Stomach (tissue), 9 donors: ENCODE results near the gene FSHR. TPM values are rescaled to one million over a fixed set of nuclear protein-coding genes. Genes with fewer than 3 reads are reported as not detected.

ENCODE experiments used
- DNase-seq, 2 donors: peaks; one replicate each; pipeline versions ENCODE4 v3.0.0 to v3.0.0-alpha.2; 2013 to 2019
- H3K27ac ChIP-seq, 5 donors: fragments of 200-600 bp in 4 of 5; sonication (generic) in 4 of 5; one replicate each; pipeline ENCODE4 v1.5.1; 2013 to 2019; ENCODE audit warnings: mild to moderate bottlenecking in 1 of 5, moderate library complexity in 1 of 5
- H3K27me3 ChIP-seq, 3 donors: fragments of 200-600 bp; sonication (generic); one replicate each; pipeline ENCODE4 v1.5.1; 2017 to 2019; ENCODE audit warnings: mixed run types in 1 of 3
- H3K36me3 ChIP-seq, 4 donors: fragments of 200-600 bp; sonication (generic); 1 replicate in 3 of 4; 2 replicates in 1 of 4; pipeline ENCODE4 v1.5.1; 2016 to 2019
- H3K4me1 ChIP-seq, 4 donors: fragments of 200-600 bp; sonication (generic); one replicate each; pipeline ENCODE4 v1.5.1; 2016 to 2019
- H3K4me3 ChIP-seq, 4 donors: fragments of 200-600 bp; sonication (generic) in 3 of 4; one replicate each; pipeline ENCODE4 v1.5.1; 2016 to 2019; ENCODE audit warnings: mild to moderate bottlenecking in 1 of 4
- H3K9me3 ChIP-seq, 4 donors: fragments of 200-600 bp; sonication (generic); one replicate each; pipeline ENCODE4 v1.5.1; 2016 to 2019
- CTCF ChIP-seq, 7 experiments: fragments of 450-650 bp in 4 of 7; fragments of 200-600 bp in 3 of 7; sonication (generic) in 3 of 7; IDR thresholded peaks; one replicate each; pipeline ENCODE4 v1.5.1; 2016 to 2019; ENCODE audit warnings: antibody characterized with exemption in 7 of 7, control low read depth in 2 of 7, mild to moderate bottlenecking in 1 of 7
- EP300 ChIP-seq: sonication (generic); formaldehyde crosslinking; IDR thresholded peaks from one replicate; pipeline ENCODE4 v1.6.1; 2017; ENCODE audit warnings: antibody characterized with exemption
- POLR2A ChIP-seq, 4 donors: fragments of 450-650 bp; IDR thresholded peaks; one replicate each; pipeline ENCODE4 v1.6.1; 2016; ENCODE audit warnings: antibody characterized with exemption in 4 of 4, control low read depth in 2 of 4, mild to moderate bottlenecking in 1 of 4, moderate library complexity in 1 of 4
- POLR2AphosphoS5 ChIP-seq, 3 donors: sonication (generic); formaldehyde crosslinking; IDR thresholded peaks; one replicate each; pipeline ENCODE4 v1.6.1; 2016; ENCODE audit warnings: antibody characterized with exemption in 3 of 3
- WGBS, 5 donors: extraction: QIAGEN DNeasy Blood & Tissue Kit in 3 of 5; methylation state at CpG; one replicate each; pipeline versions ENCODE4 v1.1.5 to v1.1.7; 2013 to 2018; 5-methylcytosine and 5-hydroxymethylcytosine counted together
- intact Hi-C: fragments of 100-400 bp; cut with DNase I; formaldehyde crosslinking; loops from one replicate; pipeline ENCODE4 v1.15.1; 2023; ENCODE audit warnings: low total_unique reads
- polyA plus RNA-seq, 3 donors: library from polyadenylated mRNA; stranded (reverse); fragments of 200-250 nt; gene quantifications; one replicate each; pipeline ENCODE4 v1.2.3, GENCODE V29; 2013
- total RNA-seq, 5 donors: library from RNA; depleted of rRNA; stranded (reverse); fragments of >200 nt; gene quantifications; one replicate each; pipeline versions ENCODE4 v1.1.0 to v1.2.3, GENCODE V29; 2014 to 2016
- donor health status: healthy with polysubstance abuse.
- donor health status: Bipolar disorder and iron deficiency.
- donor health status: healthy.

Gene FSHR
- total and polyA plus RNA-seq, 8 donors, result not detected

DNA sequence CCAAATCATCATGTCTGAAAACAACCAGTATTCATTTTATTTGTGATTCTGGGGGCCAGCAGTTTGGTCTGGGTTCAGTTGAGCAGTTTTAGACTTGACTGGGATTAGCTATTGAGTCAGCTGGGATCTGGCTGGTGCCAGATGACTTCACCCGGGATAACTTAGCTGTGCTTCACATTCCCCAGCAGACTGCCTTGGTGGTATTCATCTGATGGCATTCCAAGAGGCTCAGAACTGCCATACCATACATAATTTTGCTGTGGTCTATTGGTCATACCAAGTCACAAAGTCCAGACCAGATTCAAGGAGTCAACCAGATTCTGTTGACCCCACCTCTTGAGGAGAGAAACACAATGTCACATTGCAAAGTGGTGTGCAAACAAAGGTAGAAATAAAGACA, 7.8 kb upstream of the FSHR start:
- H3K27me3 ChIP-seq, result no peaks in the 10 kb centered on the region
- DNase-seq, result no peak
- TF ChIP-seq POLR2A (IDR thresholded peaks at IDR 0.05) (no peak), CTCF (IDR thresholded peaks at IDR 0.05) (no peak), EP300 (no peak), POLR2AphosphoS5 (IDR thresholded peaks at IDR 0.05) (no peak)
- 80 to 88% (median 83%) methylated on average over 1 of the region's 1 CpG for WGBS, 5 donors
- no peak overlapping the region for H3K4me3 ChIP-seq
- no peaks in the 10 kb centered on the region for H3K36me3 ChIP-seq
- no peak overlapping the region for H3K27ac ChIP-seq
- H3K9me3 ChIP-seq, result no peaks in the 10 kb centered on the region
- H3K4me1 ChIP-seq, result no peaks in the 10 kb centered on the region
- intact Hi-C loops, result no loop called here

DNA sequence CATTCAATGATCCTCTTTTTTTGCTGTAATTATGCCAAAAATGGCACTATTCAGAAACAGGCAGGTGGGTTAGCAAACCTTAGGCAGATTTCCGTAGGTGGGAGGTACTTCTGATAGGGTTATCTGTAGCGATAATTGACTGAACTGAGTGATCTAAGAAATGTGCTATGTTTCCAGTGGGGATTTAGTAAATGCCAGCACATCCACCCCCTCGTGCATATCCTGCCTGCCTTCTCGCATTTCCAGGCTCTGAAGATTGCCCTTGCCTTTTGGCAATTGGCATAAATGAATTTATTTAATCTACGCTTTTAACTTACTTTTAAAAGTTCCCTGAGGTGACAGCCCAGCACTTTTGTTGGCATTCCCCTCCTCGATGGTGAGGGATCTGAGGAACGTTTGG, 576 bp upstream of the FSHR start:
- TF ChIP-seq EP300 (no peak), CTCF (IDR thresholded peaks at IDR 0.05) (no peak), POLR2AphosphoS5 (IDR thresholded peaks at IDR 0.05) (no peak), POLR2A (IDR thresholded peaks at IDR 0.05) (no peak)
- no peaks in the 10 kb centered on the region for H3K4me1 ChIP-seq
- no peaks in the 10 kb centered on the region for H3K27me3 ChIP-seq
- 23 to 34% (median 29%) methylated on average over 7 of the region's 7 CpGs for WGBS, 5 donors
- H3K36me3 ChIP-seq, result no peaks in the 10 kb centered on the region
- no peak overlapping the region for H3K4me3 ChIP-seq
- DNase-seq, result no peak
- H3K9me3 ChIP-seq, result no peaks in the 10 kb centered on the region
- H3K27ac ChIP-seq, result no peak overlapping the region
- intact Hi-C loops, result no loop called here

DNA sequence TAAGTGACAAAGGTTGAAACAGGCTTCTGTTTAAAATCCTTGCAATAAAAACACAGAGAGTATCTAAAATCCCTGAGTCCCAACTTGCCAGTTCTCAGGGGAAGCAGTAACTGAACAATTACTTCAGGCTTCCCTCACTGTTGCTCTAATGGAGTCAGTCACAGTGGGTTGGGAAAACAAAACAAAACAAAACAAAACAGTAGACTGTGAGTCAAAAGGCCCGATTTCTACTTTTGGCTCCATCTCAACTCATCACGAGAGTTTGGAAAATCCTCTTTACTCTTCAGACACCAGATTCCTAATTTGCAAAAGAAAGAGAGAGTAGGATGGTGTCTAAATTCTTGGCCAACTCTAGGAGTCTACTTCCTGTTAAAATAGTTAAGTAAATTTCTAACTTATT, 1.1 kb downstream of the FSHR start:
- Histone ChIP-seq H3K27me3 (no peaks in the 10 kb centered on the region), H3K36me3 (no peaks in the 10 kb centered on the region), H3K4me1 (no peaks in the 10 kb centered on the region), H3K4me3 (no peak overlapping the region), H3K27ac (no peak overlapping the region), H3K9me3 (no peaks in the 10 kb centered on the region)
- WGBS, 5 donors, result 38 to 61% (median 57%) methylated on average over 2 of the region's 2 CpGs
- intact Hi-C loops, result no loop called here
- TF ChIP-seq POLR2A (IDR thresholded peaks at IDR 0.05), result no peak
- TF ChIP-seq POLR2AphosphoS5 (IDR thresholded peaks at IDR 0.05), result no peak
- no peak for TF ChIP-seq EP300
- no peak for DNase-seq

DNA sequence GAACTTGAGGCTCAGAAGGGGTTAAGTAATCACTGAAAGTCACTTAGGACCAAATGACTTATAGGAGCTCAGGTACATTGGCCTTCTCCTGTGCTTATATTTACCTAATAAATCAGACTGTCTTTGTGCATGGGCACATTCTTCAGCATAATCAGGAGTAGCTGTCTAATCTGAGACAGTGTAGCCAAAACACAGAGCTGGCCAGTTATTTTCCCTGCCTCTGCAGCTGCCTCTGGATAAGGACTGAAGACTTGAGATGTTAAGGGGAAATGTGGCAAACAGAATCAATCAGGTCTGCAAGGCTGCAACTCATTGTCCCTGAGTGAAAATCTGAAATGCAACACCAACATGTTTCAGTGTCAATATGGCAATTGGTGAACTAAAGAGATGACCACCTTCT, 1.5 kb downstream of the FSHR start:
- H3K27ac ChIP-seq, result no peak overlapping the region
- intact Hi-C loops, result no loop called here
- H3K4me1 ChIP-seq, result no peaks in the 10 kb centered on the region
- no peak for TF ChIP-seq POLR2A (IDR thresholded peaks at IDR 0.05)
- no peak for TF ChIP-seq CTCF (IDR thresholded peaks at IDR 0.05)
- TF ChIP-seq POLR2AphosphoS5 (IDR thresholded peaks at IDR 0.05), result no peak
- no peak for TF ChIP-seq EP300
- DNase-seq, result no peak
- no peaks in the 10 kb centered on the region for H3K27me3 ChIP-seq
- no peaks in the 10 kb centered on the region for H3K9me3 ChIP-seq
- no peaks in the 10 kb centered on the region for H3K36me3 ChIP-seq
- no peak overlapping the region for H3K4me3 ChIP-seq

DNA sequence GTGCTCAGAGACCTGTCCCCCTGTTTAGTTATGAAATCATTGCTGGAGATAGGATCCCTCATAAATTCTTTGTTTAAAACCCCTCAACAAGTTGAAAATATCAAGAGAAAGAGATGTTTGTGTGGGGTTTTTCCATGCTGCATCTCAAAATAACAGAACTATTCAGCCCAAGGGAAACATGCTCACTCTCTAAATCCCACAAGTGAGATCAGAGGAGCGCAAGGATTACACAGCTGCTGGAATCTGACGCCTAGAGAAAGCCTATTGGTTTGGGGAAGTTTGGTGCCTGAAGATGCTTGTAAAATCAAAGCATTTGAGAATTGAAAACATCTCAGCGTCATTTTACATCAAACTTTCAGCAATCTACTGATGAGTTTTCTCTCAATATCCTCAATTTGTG, 7.9 kb downstream of the FSHR start:
- 69 to 77% (median 76%) methylated on average over 3 of the region's 3 CpGs for WGBS, 5 donors
- Histone ChIP-seq H3K4me1 (no peaks in the 10 kb centered on the region), H3K36me3 (no peaks in the 10 kb centered on the region), H3K27me3 (no peaks in the 10 kb centered on the region), H3K4me3 (no peak overlapping the region), H3K9me3 (no peaks in the 10 kb centered on the region), H3K27ac (no peak overlapping the region)
- TF ChIP-seq POLR2AphosphoS5 (IDR thresholded peaks at IDR 0.05) (no peak), POLR2A (IDR thresholded peaks at IDR 0.05) (no peak), EP300 (no peak), CTCF (IDR thresholded peaks at IDR 0.05) (no peak)
- no peak for DNase-seq
- intact Hi-C loops, result no loop called here
